COLO668 (cell line): ENCODE results near the gene CHRNB4.

Experiments
- DNase-seq: peaks from one replicate; lab custom pipeline; 2025; ENCODE audit not compliant: unreplicated experiment; lab: John Stamatoyannopoulos, UW

Gene CHRNB4

GRCh38 chr15:78634210-78635145 is 6.5 kb downstream of the CHRNB4 start:
- DNase-seq, result no peak

- no peak for DNase-seq
Measured at GRCh38 chr15:78633348-78633747, 7.7 kb downstream of the CHRNB4 start.

DNA sequence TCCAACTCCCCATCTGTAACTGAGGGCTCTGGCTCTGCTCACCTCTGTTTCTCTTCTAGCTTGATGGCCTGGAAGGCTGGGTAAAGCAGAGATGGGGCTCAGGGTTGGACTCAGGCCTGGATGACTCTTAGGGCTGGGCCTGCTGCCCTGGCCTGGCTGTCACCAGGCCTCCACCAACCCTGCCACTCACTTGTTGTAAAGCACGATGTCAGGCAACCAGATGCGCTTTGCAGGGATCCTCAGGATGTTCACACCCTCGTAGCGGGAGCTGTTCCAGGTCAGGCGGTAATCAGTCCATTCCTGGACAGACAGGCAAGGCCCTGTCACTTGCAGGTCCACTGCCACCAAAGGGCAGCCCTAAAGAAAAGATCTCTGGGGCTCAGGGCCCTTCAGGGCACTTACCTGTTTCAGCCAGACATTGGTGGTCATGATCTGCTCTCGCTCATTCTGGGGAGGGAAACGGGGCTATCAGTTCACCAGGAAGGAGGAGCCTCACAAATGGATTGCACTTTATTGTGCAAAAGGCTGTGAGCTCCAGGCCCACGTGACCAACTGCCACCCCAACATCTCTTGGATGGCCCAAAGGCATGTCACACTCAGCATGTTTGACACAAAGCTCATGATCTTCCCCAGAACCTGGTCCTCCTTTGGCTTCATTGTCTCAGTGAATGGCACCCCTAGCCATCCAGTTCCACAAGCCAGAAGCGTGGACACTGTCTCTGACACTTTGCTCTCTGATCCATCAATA is 9.9 kb downstream of the CHRNB4 start:
- no peak for DNase-seq

GRCh38 chr15:78629716-78630065 is 11.3 kb downstream of the CHRNB4 start:
- DNase-seq, result no peak

- DNase-seq, result no peak
Measured at GRCh38 chr15:78629031-78629715, 11.8 kb downstream of the CHRNB4 start.

GRCh38 chr15:78628227-78628626 is 12.8 kb downstream of the CHRNB4 start:
- DNase-seq, result no peak

DNA sequence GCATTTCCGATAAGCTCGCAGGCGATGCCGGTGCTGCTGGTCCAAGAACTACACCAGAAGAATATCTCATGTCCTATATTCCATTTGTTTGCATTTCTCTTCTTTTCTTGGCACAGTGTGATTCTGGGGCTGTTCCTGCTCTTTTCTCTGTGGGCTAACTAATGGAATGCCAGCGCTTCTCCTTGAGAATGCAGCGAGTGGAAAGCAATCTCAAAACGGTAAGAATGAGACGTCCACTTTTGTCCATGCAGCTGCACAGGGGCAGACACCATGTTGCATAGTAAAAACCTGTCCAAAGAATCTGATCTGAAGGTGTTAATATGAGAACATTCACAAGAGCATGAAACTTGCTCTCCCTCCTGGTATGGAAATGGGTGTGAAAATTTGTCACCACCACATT is 13.7 kb downstream of the CHRNB4 start:
- no peak for DNase-seq

DNA sequence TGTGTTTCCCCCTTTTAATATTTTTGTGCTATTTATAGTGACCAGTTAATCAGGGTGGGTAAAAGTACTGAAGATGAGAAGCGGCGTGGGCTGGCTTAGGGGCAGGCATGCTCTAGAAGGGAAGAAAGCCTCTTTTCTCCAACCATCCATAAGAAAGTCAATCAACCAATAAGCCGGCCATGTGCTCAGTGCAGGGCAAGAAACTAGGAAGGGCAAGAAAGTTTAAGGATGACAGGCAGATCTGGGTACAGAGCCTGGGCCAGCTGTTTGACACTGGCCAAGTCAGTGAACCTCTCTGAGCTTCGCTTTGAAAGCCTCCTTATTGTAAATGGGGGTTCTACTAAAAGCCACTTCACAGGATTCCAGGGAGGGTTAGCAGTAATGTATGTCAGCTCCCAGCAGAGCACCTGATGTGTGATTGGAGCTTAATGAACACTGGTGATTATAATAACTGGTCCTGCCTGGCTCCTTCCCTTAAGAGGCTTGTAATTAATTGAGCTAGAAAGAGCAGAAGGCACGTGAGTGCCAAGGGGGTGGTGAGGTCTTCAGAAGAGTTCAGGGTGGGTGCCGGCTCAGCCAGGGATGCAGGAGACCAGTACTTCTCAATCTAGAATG is 14.5 kb downstream of the CHRNB4 start:
- no peak for DNase-seq

GRCh38 chr15:78625606-78626280 is 15.3 kb downstream of the CHRNB4 start:
- no peak for DNase-seq

DNA sequence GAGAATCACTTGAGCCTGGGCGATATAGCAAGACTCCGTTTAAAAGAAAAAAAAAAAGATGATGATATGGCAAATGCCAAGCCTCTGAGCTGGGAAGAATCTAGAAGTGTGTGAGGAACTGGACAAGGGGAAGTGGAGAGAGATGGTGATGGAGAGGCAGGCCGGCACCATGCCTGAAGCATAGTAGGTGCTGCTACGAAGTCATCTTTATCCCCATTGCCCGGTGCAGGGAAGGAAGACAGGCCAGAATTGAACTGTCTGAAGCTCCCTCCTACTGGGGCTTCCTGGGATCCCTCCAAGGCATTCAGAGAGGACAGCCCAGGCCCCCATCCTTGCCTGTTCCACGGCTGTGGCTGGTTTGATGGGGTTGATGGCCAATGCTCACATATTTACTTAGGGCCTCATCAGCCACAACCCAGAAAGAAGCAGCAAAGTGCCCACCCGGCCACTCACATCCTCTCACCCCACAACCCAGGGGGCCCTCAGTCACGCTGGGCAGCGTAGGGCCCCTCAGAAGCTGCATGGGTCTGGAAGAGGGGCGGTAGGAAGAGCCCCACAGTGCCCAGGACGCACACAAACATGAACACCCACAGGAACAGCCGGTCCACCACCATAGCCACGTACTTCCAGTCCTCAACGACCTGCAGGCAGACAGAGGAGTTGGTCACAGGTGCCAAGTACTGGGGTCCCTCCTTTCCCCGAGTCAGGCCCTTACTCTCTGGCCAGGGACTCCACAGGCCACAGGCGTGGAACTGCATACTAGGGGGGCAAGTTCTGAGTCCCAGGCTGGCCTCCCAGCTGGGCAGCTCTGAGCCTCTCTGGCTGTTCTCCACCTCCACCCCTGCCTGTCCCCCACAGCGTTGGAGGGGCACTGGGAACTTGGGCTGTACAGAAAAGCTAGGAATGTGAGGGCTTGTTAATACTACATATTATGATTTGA is 16.1 kb downstream of the CHRNB4 start:
- DNase-seq, result no peak

- no peak for DNase-seq
Measured at GRCh38 chr15:78623786-78624497, 17.1 kb downstream of the CHRNB4 start.

DNA sequence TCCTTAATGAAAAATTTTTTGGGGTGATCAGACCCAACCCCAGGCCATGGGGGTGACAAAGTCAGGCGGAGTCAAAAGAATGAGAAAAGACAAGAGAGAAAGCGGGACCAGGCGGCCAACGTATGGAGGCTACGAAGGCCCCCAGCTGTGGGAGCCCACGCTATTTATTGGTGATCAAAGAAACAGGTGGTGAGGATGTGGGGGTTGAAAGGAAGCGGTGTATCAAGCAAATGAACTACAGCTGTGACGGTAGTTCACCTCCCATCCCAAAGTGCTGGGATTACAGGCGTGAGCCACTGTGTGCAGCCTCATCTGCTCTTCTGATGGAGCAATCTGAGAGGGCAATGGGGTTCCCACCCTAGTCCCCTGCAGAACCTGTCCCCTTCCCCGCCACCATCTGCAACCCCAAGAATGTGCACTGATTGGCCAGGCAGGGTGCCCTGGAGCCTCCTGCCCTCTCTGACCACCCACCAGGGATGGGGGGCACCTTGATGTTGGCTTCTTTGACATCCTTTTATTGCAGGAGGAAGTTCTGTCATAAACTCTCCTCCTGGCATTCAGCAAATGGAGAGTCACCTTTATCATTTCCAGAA is 19.1 kb downstream of the CHRNB4 start:
- no peak for DNase-seq

- no peak for DNase-seq
Measured at GRCh38 chr15:78620527-78621421, 20.2 kb downstream of the CHRNB4 start, which contains the start of gene CHRNA3. Gene CHRNA3 (minus strand): TSS chr15:78620996. CDS start chr15:78620794, 202 bp downstream.

- DNase-seq, result no peak
Measured at GRCh38 chr15:78620021-78620526, 20.9 kb downstream of the CHRNB4 start.

DNA sequence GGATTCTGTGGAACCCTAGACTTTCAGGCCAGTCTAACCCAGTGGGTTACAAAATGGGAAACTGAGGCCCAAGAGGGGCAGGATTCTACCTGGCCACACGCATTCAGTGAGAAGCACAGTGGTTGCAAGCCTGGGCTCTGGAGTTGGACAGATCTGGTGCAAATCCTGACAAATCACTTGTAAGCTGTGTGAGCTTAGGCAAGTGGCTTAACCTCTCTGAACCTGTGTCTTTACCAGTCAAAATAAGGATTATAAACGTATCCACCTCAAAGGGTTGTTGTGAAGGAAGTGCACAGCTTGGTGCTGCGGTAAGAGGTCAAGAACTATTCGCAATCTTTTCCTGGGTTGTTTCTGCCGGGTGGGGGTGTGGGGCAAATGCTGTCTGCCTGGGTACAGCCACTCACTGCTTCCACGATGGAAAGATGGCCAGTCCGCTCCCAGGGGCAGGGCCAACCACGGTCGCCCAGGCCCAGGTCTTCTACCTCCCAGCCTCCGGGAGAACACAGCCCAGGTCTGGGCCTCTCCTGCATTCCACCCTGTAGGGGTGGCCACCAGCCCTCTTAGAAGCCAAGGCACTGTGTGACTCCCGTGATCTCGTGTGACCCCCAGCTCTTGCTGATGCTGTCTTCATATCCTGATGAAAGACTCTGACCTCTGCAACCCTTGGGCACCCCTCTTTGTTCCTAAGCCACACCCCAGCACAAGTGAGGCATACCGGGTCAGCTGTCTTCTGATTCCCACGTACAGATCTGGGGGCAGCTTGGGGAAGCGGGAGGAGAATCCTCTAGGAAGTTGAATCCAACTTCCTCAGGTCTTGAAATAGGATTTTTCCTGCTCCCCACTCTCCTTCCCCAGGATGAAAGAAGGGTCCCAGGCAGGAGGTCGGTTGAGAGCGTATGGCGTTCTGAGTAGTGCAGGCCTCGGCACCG is 21.7 kb downstream of the CHRNB4 start:
- DNase-seq, result no peak

DNA sequence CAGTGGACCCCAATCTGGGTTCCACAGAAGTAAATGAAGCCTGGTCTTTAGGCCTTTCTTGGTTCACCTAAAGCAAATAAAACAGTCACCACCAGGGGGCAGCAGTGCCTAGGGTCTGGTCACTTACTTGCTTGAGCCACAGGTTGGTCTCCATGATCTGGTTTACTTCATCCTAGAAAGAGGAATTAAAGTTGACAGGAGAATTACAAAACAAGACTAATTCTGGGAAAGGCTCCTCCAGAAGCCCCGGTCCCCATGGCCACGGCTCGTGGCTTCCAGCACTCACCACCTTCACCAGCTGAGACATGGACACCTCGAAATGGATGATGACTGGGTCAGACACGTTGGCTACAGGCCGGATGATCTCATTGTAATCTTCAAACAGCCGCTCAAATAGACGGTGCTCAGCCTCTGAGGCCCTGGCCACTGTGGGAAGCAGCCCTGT is 22.5 kb downstream of the CHRNB4 start:
- peak; percentile 76 for DNase-seq
